PC-3 (cell line): ENCODE results near the gene COL27A1. TPM values are rescaled to one million over a fixed set of nuclear protein-coding genes. Genes with fewer than 3 reads are reported as not detected.
"Not testable (repeated sequence)": the region's sequence is repeated elsewhere in the genome, so short reads cannot be mapped to it uniquely, and the experiment has no call there.

Experiments
- ATAC-seq: fragments of 200-7000 bp; cut with Tn5 transposase; 2 replicates; pipeline ENCODE4 v1.9.1; 2020; ENCODE audit warnings: mild to moderate bottlenecking, moderate library complexity
- BruUV-seq: library from RNA; stranded (reverse); fragments of 400-500 nt; replicated peaks from 2 replicates; lab custom pipeline; 2021; lab: Mats Ljungman, UMichigan
- CTCF ChIA-PET: fragments of 300-600 bp; sonication (Branson Sonifier 250); formaldehyde crosslinking; loops from one replicate; lab custom pipeline; 2022; ENCODE audit warnings: antibody characterized with exemption; lab: Charles Lee
- POLR2A ChIA-PET: fragments of 300-600 bp; sonication (Branson Sonifier 250); formaldehyde crosslinking; loops from one replicate; lab custom pipeline; 2022; ENCODE audit warnings: antibody characterized with exemption; ENCODE audit not compliant: unreplicated experiment; lab: Charles Lee
- DNase-seq: peaks from one replicate; pipeline ENCODE4 v3.0.0-alpha.2; 2015
- H2AFZ ChIP-seq: fragments of 300-600 bp; sonication (generic); 2 replicates; pipeline ENCODE4 v1.6.0; 2016; ENCODE audit warnings: antibody characterized with exemption, low read length
- H3F3A ChIP-seq: fragments of 300-600 bp; sonication (generic); one replicate; pipeline ENCODE4 v1.6.0; 2017; ENCODE audit warnings: antibody characterized with exemption, low read length, control low read depth, mild to moderate bottlenecking; ENCODE audit not compliant: unreplicated experiment
- H3K27ac ChIP-seq: fragments of 300-600 bp; sonication (generic); 2 replicates; pipeline ENCODE4 v1.5.1; 2016; ENCODE audit warnings: mild to moderate bottlenecking, low read length
- H3K27me3 ChIP-seq: fragments of 300-600 bp; sonication (generic); 2 replicates; pipeline ENCODE4 v1.6.1; 2016; ENCODE audit warnings: low read length, mixed read lengths
- H3K36me3 ChIP-seq: fragments of 300-600 bp; sonication (generic); 2 replicates; pipeline ENCODE4 v1.6.1; 2016; ENCODE audit warnings: low read depth, mixed run types, low read length, mixed read lengths
- H3K4me1 ChIP-seq: fragments of 300-600 bp; sonication (generic); 2 replicates; pipeline ENCODE4 v1.5.1; 2016; ENCODE audit warnings: low read length; ENCODE audit not compliant: insufficient read depth
- H3K4me2 ChIP-seq: fragments of 300-600 bp; sonication (generic); 2 replicates; pipeline ENCODE4 v1.6.0; 2016; ENCODE audit warnings: low read length
- H3K4me3 ChIP-seq: fragments of 300-600 bp; sonication (generic); 2 replicates; pipeline ENCODE4 v1.5.1; 2016; ENCODE audit warnings: mild to moderate bottlenecking, low read length, mixed read lengths
- H3K79me2 ChIP-seq: fragments of 300-600 bp; sonication (generic); 2 replicates; pipeline ENCODE4 v1.6.1; 2017; ENCODE audit warnings: low read length, mixed read lengths
- H3K9ac ChIP-seq: fragments of 300-600 bp; sonication (generic); 2 replicates; pipeline ENCODE4 v1.6.0; 2016; ENCODE audit warnings: mild to moderate bottlenecking, low read length
- H3K9me2 ChIP-seq: fragments of 300-600 bp; sonication (generic); replicated peaks from 2 replicates; pipeline ENCODE4 v1.6.1; 2016; ENCODE audit warnings: mixed run types, low read length, mixed read lengths
- H3K9me3 ChIP-seq: fragments of 300-600 bp; sonication (generic); 2 replicates; pipeline ENCODE4 v1.6.1; 2016; ENCODE audit warnings: low read length, mixed read lengths
- H4K20me1 ChIP-seq: fragments of 300-600 bp; sonication (generic); 2 replicates; pipeline ENCODE4 v1.6.1; 2016; ENCODE audit warnings: low read length, mixed read lengths
- EZH2phosphoT487 ChIP-seq: fragments of 300-600 bp; sonication (generic); IDR thresholded peaks from 2 replicates; pipeline ENCODE4 v1.6.1; 2018; ENCODE audit warnings: mild to moderate bottlenecking, antibody characterized with exemption, low read length, borderline replicate concordance
- intact Hi-C: fragments of 100-400 bp; cut with micrococcal nuclease; formaldehyde crosslinking; loops from 2 replicates; pipeline ENCODE4 v1.9.0; 2023
- total RNA-seq: library from RNA; depleted of rRNA; stranded (reverse); fragments of >200 nt; gene quantifications from 2 replicates; pipeline ENCODE4 v1.2.3, GENCODE V29; 2014

Gene COL27A1
- total RNA-seq, 1 experiment from 2014 or later: 4.3 TPM

- H3K36me3 ChIP-seq, H3K4me3 ChIP-seq, H3K27ac ChIP-seq, BruUV-seq, H3F3A ChIP-seq, H3K27me3 ChIP-seq, H3K79me2 ChIP-seq, H3K4me2 ChIP-seq, H2AFZ ChIP-seq, POLR2A ChIA-PET, CTCF ChIA-PET, ATAC-seq, DNase-seq, H4K20me1 ChIP-seq, H3K4me1 ChIP-seq, H3K9me2 ChIP-seq, H3K9ac ChIP-seq, intact Hi-C loops, H3K9me3 ChIP-seq: not testable (repeated sequence)
Measured at GRCh38 chr9:114328937-114329624, 173.7 kb downstream of the COL27A1 start.

GRCh38 chr9:114329625-114330022, 174.3 kb downstream of the COL27A1 start, which contains the start of gene ORM2:
Gene ORM2, plus strand, starts transcription at chr9:114329869. Its CDS starts 36 bp downstream, at chr9:114329905.
- H3K4me1 ChIP-seq, DNase-seq, BruUV-seq, H3K79me2 ChIP-seq, intact Hi-C loops, H4K20me1 ChIP-seq, H3K4me2 ChIP-seq, H3K36me3 ChIP-seq, CTCF ChIA-PET, H3K4me3 ChIP-seq, H2AFZ ChIP-seq, ATAC-seq, POLR2A ChIA-PET, H3K9me3 ChIP-seq, H3K27ac ChIP-seq, H3K9me2 ChIP-seq, H3F3A ChIP-seq, H3K9ac ChIP-seq, H3K27me3 ChIP-seq: not testable (repeated sequence)

GRCh38 chr9:114330636-114331035, 175.3 kb downstream of the COL27A1 start:
- ChIA-PET POLR2A (no interaction called here), CTCF (no interaction called here)
- H3F3A ChIP-seq: no peaks in the 10 kb centered on the region
- H3K4me1 ChIP-seq: no peaks in the 10 kb centered on the region
- no peaks in the 10 kb centered on the region for H3K36me3 ChIP-seq
- BruUV-seq: no TSS peak
- ATAC-seq: no peak
- H3K4me3 ChIP-seq: no peak overlapping the region
- H3K27me3 ChIP-seq: no peaks in the 10 kb centered on the region
- H2AFZ ChIP-seq: no peak overlapping the region
- DNase-seq: no peak
- H3K9ac ChIP-seq: no peak overlapping the region
- H3K79me2 ChIP-seq: no peaks in the 10 kb centered on the region
- no peaks in the 10 kb centered on the region for H4K20me1 ChIP-seq
- no peaks in the 10 kb centered on the region for H3K9me2 ChIP-seq
- no peak overlapping the region for H3K27ac ChIP-seq
- no peak for TF ChIP-seq EZH2phosphoT487
- intact Hi-C loops: no loop called here
- H3K9me3 ChIP-seq: no peaks in the 10 kb centered on the region
- no peak overlapping the region for H3K4me2 ChIP-seq

- H3K79me2 ChIP-seq, H3K27me3 ChIP-seq, H3K27ac ChIP-seq, H3K9ac ChIP-seq, H4K20me1 ChIP-seq, BruUV-seq, H3F3A ChIP-seq, H2AFZ ChIP-seq, ATAC-seq, DNase-seq, H3K9me2 ChIP-seq, intact Hi-C loops, H3K4me3 ChIP-seq, H3K4me1 ChIP-seq, H3K9me3 ChIP-seq, CTCF ChIA-PET, H3K36me3 ChIP-seq, H3K4me2 ChIP-seq: not testable (repeated sequence)
- POLR2A ChIA-PET: interaction anchor here (0.6 kb wide), 1 partner anchor 199 kb away, joined by 6 read pairs; no protein-coding TSS in a partner anchor
Measured at GRCh38 chr9:114331229-114332195, 176.2 kb downstream of the COL27A1 start.

GRCh38 chr9:114332474-114333040, 177.2 kb downstream of the COL27A1 start:
- POLR2A ChIA-PET, intact Hi-C loops, DNase-seq, H3F3A ChIP-seq, H3K4me2 ChIP-seq, H3K27ac ChIP-seq, ATAC-seq, H3K79me2 ChIP-seq, H3K4me1 ChIP-seq, H3K36me3 ChIP-seq, H3K9me2 ChIP-seq, CTCF ChIA-PET, BruUV-seq, H3K9me3 ChIP-seq, H4K20me1 ChIP-seq, H3K9ac ChIP-seq, H3K4me3 ChIP-seq, H2AFZ ChIP-seq, H3K27me3 ChIP-seq: not testable (repeated sequence)

GRCh38 chr9:114333718-114334117, 178.4 kb downstream of the COL27A1 start:
- POLR2A ChIA-PET, ATAC-seq, BruUV-seq: not testable (repeated sequence)

More at GRCh38 chr9:114333718-114334117, 178.4 kb downstream of the COL27A1 start:
- H3K9ac ChIP-seq, intact Hi-C loops, H4K20me1 ChIP-seq, H3K4me2 ChIP-seq, H3K36me3 ChIP-seq, DNase-seq, H3K9me3 ChIP-seq, H3K9me2 ChIP-seq, CTCF ChIA-PET, H2AFZ ChIP-seq, H3F3A ChIP-seq, H3K4me3 ChIP-seq, H3K27ac ChIP-seq, H3K79me2 ChIP-seq, H3K27me3 ChIP-seq, H3K4me1 ChIP-seq: not testable (repeated sequence)
